Mesenchymal stem cell (in vitro differentiated cells and primary cell): Measurements from ENCODE around the gene TTYH3.
"Not testable (repeated sequence)": the region's sequence is repeated elsewhere in the genome, so short reads cannot be mapped to it uniquely, and the experiment has no call there.

Experiments used
- DNase-seq: peaks from one replicate; pipeline ENCODE4 v3.0.0-alpha.2; 2013
- H2AFZ ChIP-seq: one replicate; pipeline ENCODE4 v1.6.1; 2013; ENCODE audit warnings: low read depth, mild to moderate bottlenecking, control low read depth, inconsistent platforms, low read length, moderate library complexity
- H2AK5ac ChIP-seq: 2 replicates; pipeline ENCODE4 v1.6.1; 2013; ENCODE audit warnings: low read length, moderate library complexity, mild to moderate bottlenecking, inconsistent platforms; ENCODE audit not compliant: severe bottlenecking
- H2BK120ac ChIP-seq: one replicate; pipeline ENCODE4 v1.6.1; 2013; ENCODE audit warnings: low read depth, mild to moderate bottlenecking, inconsistent platforms, low read length, moderate library complexity
- H2BK12ac ChIP-seq, 2 experiments: one replicate each; pipeline ENCODE4 v1.6.1; 2013; ENCODE audit warnings: inconsistent platforms in 2 of 2, low read length in 2 of 2, mild to moderate bottlenecking in 2 of 2, moderate library complexity in 2 of 2, control low read depth in 1 of 2
- H2BK15ac ChIP-seq: one replicate; pipeline ENCODE4 v1.6.1; 2013; ENCODE audit warnings: mild to moderate bottlenecking, low read depth, inconsistent platforms; ENCODE audit not compliant: poor library complexity, severe bottlenecking
- H2BK5ac ChIP-seq: 2 replicates; pipeline ENCODE4 v1.6.1; 2013; ENCODE audit warnings: low read depth, mild to moderate bottlenecking, low read length, control low read depth, inconsistent platforms; ENCODE audit not compliant: poor library complexity, severe bottlenecking
- H3K14ac ChIP-seq, 2 experiments: one replicate each; pipeline ENCODE4 v1.6.1; 2013; ENCODE audit warnings: inconsistent platforms in 2 of 2, low read length in 2 of 2, control low read depth in 1 of 2, mild to moderate bottlenecking in 1 of 2, moderate library complexity in 1 of 2
- H3K18ac ChIP-seq, 2 experiments: one replicate each; pipeline ENCODE4 v1.6.1; 2013; ENCODE audit warnings: inconsistent platforms in 2 of 2, low read length in 2 of 2, control low read depth in 1 of 2, low read depth in 1 of 2, mild to moderate bottlenecking in 1 of 2
- H3K23ac ChIP-seq, 2 experiments: one replicate each; pipeline ENCODE4 v1.6.1; 2013; ENCODE audit warnings: inconsistent platforms in 2 of 2, low read length in 2 of 2, mild to moderate bottlenecking in 2 of 2, moderate library complexity in 2 of 2, control low read depth in 1 of 2
- H3K27ac ChIP-seq: 2 replicates; pipeline ENCODE4 v1.5.1; 2013; ENCODE audit warnings: mild to moderate bottlenecking, moderate library complexity, low read length, control low read depth, inconsistent platforms; ENCODE audit not compliant: poor library complexity, severe bottlenecking
- H3K27me3 ChIP-seq, 2 experiments: 2 replicates each; pipeline versions ENCODE4 v1.6.1 to v1.7.0; 2013; ENCODE audit warnings: low read length in 2 of 2, mild to moderate bottlenecking in 2 of 2, moderate library complexity in 2 of 2, control low read depth in 1 of 2, inconsistent platforms in 1 of 2; ENCODE audit not compliant: control insufficient read depth in 1 of 2, insufficient read depth in 1 of 2
- H3K36me3 ChIP-seq, 2 experiments: 2 replicates each; pipeline versions ENCODE4 v1.6.1 to v1.7.0; 2013; ENCODE audit warnings: low read length in 2 of 2, control low read depth in 1 of 2, inconsistent platforms in 1 of 2, low read depth in 1 of 2, mild to moderate bottlenecking in 1 of 2; ENCODE audit not compliant: insufficient read depth in 2 of 2, control insufficient read depth in 1 of 2
- H3K4ac ChIP-seq, 2 experiments: one replicate each; pipeline ENCODE4 v1.6.1; 2013; ENCODE audit warnings: inconsistent platforms in 2 of 2, low read length in 2 of 2, mild to moderate bottlenecking in 2 of 2, moderate library complexity in 2 of 2, control low read depth in 1 of 2, low read depth in 1 of 2
- H3K4me1 ChIP-seq: 2 replicates; pipeline ENCODE4 v1.6.1; 2013; ENCODE audit warnings: low read depth, low read length, control low read depth; ENCODE audit not compliant: control insufficient read depth, insufficient read depth
- H3K4me2 ChIP-seq: 2 replicates; pipeline ENCODE4 v1.6.1; 2013; ENCODE audit warnings: low read length, mild to moderate bottlenecking, inconsistent platforms; ENCODE audit not compliant: poor library complexity, severe bottlenecking
- H3K4me3 ChIP-seq, 2 experiments: 2 replicates each; pipeline versions ENCODE4 v1.5.1 to v1.7.0; 2013; ENCODE audit warnings: low read length in 2 of 2, mild to moderate bottlenecking in 2 of 2, control low read depth in 1 of 2, low read depth in 1 of 2; ENCODE audit not compliant: insufficient read depth in 1 of 2
- H3K79me1 ChIP-seq: replicated peaks from 2 replicates; pipeline ENCODE4 v1.6.1; 2013; ENCODE audit warnings: mild to moderate bottlenecking, control low read depth, low read length, inconsistent platforms; ENCODE audit not compliant: poor library complexity, severe bottlenecking
- H3K9ac ChIP-seq: 2 replicates; pipeline ENCODE4 v1.7.0; 2013; ENCODE audit warnings: mild to moderate bottlenecking, low read length, moderate library complexity
- H3K9me3 ChIP-seq: 2 replicates; pipeline ENCODE4 v1.7.0; 2013; ENCODE audit warnings: mild to moderate bottlenecking, low read length; ENCODE audit not compliant: control insufficient read depth
- H4K8ac ChIP-seq: one replicate; pipeline ENCODE4 v1.6.1; 2013; ENCODE audit warnings: inconsistent platforms, mild to moderate bottlenecking, low read length, moderate library complexity
- H4K91ac ChIP-seq: one replicate; pipeline ENCODE4 v1.6.1; 2013; ENCODE audit warnings: mild to moderate bottlenecking, low read length, inconsistent platforms
- WGBS: methylation state at CpG from one replicate; pipeline ENCODE4 v1.1.7; 2013; ENCODE audit warnings: mixed read lengths; 5-methylcytosine and 5-hydroxymethylcytosine counted together

The TTYH3 gene

DNA sequence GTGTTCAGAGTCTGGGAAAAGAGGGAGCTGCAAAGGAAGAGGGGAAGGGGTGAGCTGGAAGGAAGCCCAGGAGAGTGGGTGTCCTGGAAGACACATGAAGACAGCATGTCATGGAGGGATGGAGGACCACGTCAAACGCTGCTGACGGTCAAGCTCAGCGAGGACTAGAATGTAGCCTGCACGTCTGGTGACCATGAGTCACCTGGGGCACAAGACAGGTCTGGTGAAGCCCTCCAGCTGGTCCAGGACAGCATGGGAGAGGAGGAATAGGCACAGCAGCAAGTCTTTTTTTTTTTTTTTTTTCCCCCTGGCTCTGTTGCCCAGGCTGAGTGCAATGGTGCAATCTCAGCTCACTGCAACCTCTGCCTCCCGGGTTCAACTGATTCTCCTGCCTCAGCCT, 36.6 kb downstream of the TTYH3 start:
- H3K4ac ChIP-seq = no peak overlapping the region
- no peak overlapping the region for H2BK5ac ChIP-seq

DNA sequence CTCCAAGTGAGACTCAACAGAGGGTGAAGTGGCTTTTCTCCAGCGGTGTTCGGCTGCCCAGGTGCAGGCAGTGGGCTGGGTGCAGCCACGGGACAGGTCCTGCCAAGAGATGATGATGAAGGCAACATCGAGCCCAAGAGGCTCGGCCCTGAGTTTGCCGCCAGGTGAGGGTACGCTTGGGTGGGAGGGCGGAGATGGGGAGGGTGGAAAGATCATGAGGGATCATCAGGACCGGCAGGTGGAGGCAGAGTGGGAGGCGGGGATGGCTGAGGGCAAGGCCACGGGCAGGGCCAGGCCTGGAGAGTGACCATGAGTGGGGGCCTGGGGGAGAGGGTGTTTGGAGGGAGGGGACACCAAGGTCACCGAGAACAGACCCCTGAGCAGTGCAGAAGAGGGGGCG, 38.4 kb downstream of the TTYH3 start:
- Histone ChIP-seq H3K9me3 (peaks cover 9% of the 10 kb centered on the region), H2BK12ac (no peak overlapping the region), H3K79me1 (no peaks in the 10 kb centered on the region), H2AFZ (no peak overlapping the region), H4K8ac (no peak overlapping the region), H3K27ac (no peak overlapping the region), H3K23ac (peak overlapping the region in 1 of 2 experiments; percentile 17), H3K9ac (no peak overlapping the region), H2AK5ac (no peak overlapping the region), H3K4me1 (peaks cover 23% of the 10 kb centered on the region), H3K27me3 (peaks cover 0 to 41% of the 10 kb centered on the region in 2 experiments), H2BK5ac (no peak overlapping the region), H3K36me3 (peaks cover 0 to 7% of the 10 kb centered on the region in 2 experiments), H2BK15ac (peak overlapping the region; percentile 53), H2BK120ac (no peak overlapping the region), H3K4me2 (no peak overlapping the region), H4K91ac (no peak overlapping the region), H3K18ac (no peak overlapping the region), H3K4ac (no peak overlapping the region), H3K14ac (no peak overlapping the region), H3K4me3 (no peak overlapping the region)
- 85% methylated on average over 13 of the region's 13 CpGs for WGBS
- DNase-seq = no peak

More for the DNA sequence above, 36.6 kb downstream of the TTYH3 start:
- Histone ChIP-seq H3K14ac (peak overlapping the region in 1 of 2 experiments; percentile 29), H3K18ac (no peak overlapping the region), H4K91ac (no peak overlapping the region), H3K4me1 (peaks cover 30% of the 10 kb centered on the region), H3K36me3 (peaks cover 0 to 16% of the 10 kb centered on the region in 2 experiments), H3K27me3 (peaks cover 0 to 41% of the 10 kb centered on the region in 2 experiments), H3K9ac (no peak overlapping the region), H3K4me2 (no peak overlapping the region), H3K4me3 (no peak overlapping the region), H2BK120ac (no peak overlapping the region), H3K23ac (peak overlapping the region in 1 of 2 experiments; percentile 57), H3K9me3 (peaks cover 5% of the 10 kb centered on the region), H3K79me1 (peaks cover 3% of the 10 kb centered on the region), H2AFZ (no peak overlapping the region), H2AK5ac (no peak overlapping the region), H3K27ac (no peak overlapping the region), H2BK12ac (peak overlapping the region in 1 of 2 experiments; percentile 67), H2BK15ac (no peak overlapping the region), H4K8ac (peak overlapping the region; percentile 25)
- 35% methylated on average over 6 of the region's 6 CpGs for WGBS
- peak; percentile 95 for DNase-seq

GRCh38 chr7:2670720-2671391, 39.1 kb downstream of the TTYH3 start:
- Histone ChIP-seq H4K8ac (no peak overlapping the region), H3K14ac (no peak overlapping the region), H2BK5ac (no peak overlapping the region), H2BK15ac (no peak overlapping the region), H3K4me3 (no peak overlapping the region), H3K79me1 (no peaks in the 10 kb centered on the region), H2BK120ac (no peak overlapping the region), H3K9ac (no peak overlapping the region), H3K9me3 (peaks cover 12% of the 10 kb centered on the region), H3K4me1 (peaks cover 19% of the 10 kb centered on the region), H3K4me2 (no peak overlapping the region), H3K36me3 (peaks cover 0 to under 1% of the 10 kb centered on the region in 2 experiments), H2AFZ (no peak overlapping the region), H2BK12ac (no peak overlapping the region), H4K91ac (no peak overlapping the region), H2AK5ac (no peak overlapping the region), H3K18ac (peak overlapping the region in 1 of 2 experiments; percentile 18), H3K23ac (no peak overlapping the region), H3K27me3 (peaks cover 0 to 35% of the 10 kb centered on the region in 2 experiments), H3K4ac (no peak overlapping the region), H3K27ac (no peak overlapping the region)
- DNase-seq = peak; percentile 65
- WGBS = 28% methylated on average over 25 of the region's 25 CpGs

DNA sequence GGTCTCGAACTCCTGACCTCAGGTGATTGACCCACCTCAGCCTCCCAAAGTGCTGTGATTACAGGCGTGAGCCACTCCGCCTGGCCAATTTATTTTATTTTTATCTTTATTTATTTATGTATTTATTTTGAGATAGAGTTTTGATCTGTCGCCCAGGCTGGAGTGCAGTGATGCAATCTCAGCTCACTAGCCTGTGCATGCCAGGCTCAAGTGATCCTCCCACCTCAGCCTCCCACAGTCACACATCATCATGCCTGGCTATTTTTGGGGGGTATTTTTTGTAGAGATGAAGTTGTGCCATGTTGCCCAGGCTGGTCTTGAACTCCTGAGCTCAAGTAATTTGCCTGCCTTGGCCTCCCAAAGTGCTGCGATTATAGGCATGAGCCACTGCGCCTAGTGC, 41.4 kb downstream of the TTYH3 start:
- not testable (repeated sequence) for H2BK5ac ChIP-seq

More for the DNA sequence above, 41.4 kb downstream of the TTYH3 start:
- H3K4me1 ChIP-seq, H3K9ac ChIP-seq, H2BK120ac ChIP-seq, H3K14ac ChIP-seq, H3K79me1 ChIP-seq, H3K36me3 ChIP-seq, H3K18ac ChIP-seq, H3K4ac ChIP-seq, H2BK12ac ChIP-seq, H2AFZ ChIP-seq, H3K9me3 ChIP-seq, H2BK15ac ChIP-seq, H3K4me3 ChIP-seq, H3K23ac ChIP-seq, H2AK5ac ChIP-seq, H4K91ac ChIP-seq, H4K8ac ChIP-seq, H3K4me2 ChIP-seq, H3K27ac ChIP-seq, DNase-seq: not testable (repeated sequence)
- peaks cover 0 to 17% of the 10 kb centered on the region in 2 experiments for H3K27me3 ChIP-seq
- 100% methylated on average over 2 of the region's 6 CpGs for WGBS
